HG03378 (cell line): ENCODE results near the gene ABCB6.
A peak's percentile ranks its signal among the peaks of the same experiment; 100 is the strongest.
"Not testable (repeated sequence)": the region's sequence is repeated elsewhere in the genome, so short reads cannot be mapped to it uniquely, and the experiment has no call there.

ENCODE experiments used
- ATAC-seq: cut with Tn5 transposase; IDR thresholded peaks from one replicate; pipeline ENCODE4 v1.9.1; 2021; ENCODE audit warnings: mild to moderate bottlenecking, moderate library complexity; ENCODE audit not compliant: unreplicated experiment

Gene ABCB6

DNA sequence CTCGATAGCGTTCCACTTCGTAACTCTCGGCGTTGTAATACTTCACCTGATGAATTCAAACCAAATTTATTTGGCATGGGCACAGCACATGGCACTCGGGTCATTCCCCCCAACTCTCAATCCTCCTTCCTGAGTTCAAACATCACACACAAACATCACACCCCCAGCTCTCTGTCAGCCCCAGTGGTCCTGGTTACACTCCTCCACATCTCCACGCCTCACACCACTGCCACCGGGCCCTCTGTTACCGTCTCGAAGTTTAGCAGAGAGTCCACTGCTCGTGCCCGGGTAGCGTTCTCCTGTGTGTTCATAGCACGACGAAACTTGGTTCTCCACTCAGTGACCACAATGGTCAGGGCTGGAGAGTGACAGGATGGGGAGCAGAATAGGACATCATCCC, 4.6 kb downstream of the ABCB6 start:
- ATAC-seq = no peak

DNA sequence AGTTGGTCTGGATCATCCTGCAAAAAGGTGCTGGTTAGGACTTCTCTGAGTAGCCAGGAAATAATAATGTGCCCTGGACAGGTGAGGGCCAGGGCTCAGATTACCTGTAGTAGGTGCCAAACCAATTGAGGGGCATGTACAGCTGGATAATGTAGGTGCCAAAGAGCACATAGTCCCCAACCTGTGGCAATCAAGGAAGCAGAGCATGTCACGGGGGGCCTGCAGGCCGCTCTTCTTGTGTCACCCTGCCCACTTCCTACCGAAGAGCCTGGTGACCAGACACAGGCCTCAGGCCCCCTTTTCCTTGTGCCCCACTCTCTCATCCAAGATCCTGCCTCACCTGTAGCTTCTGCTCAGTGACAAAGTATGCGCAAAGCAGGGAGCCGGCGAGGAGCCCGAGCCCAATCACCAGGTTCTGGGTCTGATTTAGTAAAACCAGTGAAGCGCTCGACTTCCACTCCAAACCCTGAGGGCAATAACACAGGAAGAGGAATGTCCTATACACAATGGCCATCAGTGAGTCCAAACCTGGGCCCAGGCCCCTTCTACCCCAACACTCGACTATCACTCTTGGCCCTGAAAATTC, 5.2 kb downstream of the ABCB6 start:
- no peak for ATAC-seq

DNA sequence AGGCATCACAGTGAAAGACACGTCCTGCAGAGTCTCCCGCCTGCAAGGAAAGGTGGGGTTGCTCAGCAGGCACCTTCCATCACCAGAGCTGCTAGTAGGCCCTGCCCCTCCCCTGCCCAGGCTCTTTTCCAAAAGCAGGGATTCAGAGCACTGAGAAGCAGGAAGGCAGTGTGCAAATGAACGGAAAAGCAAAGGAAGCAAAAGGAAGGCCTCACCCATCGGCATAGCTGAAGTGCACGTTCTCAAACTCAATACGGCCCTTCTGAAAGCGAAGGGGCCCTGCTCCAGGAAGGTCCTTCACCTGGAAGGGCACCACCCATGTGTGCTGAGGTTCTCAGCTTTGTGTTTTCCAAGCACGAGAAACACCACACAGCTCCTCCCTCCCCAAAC, 5.7 kb downstream of the ABCB6 start:
- no peak for ATAC-seq

DNA sequence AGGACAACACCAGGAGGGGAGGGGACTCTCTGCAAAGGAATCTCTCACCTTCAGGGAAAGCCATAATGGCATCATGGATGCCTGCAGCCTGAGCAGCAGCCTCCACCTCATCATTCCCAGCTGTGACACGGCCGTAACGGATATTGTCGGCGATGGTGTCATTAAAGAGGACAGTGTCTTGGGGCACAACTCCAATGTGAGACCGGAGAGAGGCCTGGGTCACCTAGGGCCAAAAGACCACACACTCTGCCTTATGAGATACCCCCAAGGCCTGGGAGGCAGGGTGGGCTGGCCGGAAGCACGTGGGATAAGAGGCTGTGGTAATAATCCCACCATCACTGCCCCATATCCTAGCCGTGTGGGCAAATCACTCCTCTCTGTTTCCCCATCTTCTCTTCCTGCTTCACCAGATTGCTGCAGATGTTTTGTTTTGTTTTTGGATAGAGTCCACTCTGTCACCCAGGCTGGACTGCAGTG, 7.8 kb downstream of the ABCB6 start:
- no peak for ATAC-seq

DNA sequence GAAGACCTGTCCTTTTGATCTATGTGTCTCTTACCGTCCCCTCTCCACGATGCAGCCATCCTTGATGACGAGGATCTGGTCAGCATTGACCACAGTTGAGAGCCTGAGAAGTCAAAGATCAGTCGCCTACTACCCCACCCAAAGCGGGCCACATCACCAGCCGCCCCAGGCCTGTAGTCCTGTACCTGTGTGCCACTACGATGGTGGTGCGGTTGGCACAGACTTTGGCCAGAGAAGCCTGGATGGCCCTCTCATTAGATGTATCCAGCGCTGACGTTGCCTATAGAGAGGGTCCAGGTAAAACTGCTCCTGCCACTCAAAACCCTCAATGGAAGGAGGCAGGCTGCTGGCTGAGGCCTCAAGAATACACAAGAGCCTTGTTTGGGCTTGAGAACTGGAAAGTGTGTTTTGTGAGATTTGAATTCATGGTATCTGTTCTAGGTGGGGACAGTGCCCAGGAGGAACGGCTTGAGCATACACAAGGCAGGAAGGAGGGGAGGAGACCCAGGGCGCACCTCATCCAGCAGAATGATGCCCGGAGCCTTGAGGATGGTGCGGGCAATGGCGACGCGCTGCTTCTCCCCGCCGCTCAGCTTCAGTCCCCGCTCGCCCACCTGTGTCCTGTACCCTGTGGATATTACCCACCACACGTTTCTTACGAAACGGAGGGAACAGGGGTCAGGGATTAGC, 8.4 kb downstream of the ABCB6 start:
- no peak for ATAC-seq

DNA sequence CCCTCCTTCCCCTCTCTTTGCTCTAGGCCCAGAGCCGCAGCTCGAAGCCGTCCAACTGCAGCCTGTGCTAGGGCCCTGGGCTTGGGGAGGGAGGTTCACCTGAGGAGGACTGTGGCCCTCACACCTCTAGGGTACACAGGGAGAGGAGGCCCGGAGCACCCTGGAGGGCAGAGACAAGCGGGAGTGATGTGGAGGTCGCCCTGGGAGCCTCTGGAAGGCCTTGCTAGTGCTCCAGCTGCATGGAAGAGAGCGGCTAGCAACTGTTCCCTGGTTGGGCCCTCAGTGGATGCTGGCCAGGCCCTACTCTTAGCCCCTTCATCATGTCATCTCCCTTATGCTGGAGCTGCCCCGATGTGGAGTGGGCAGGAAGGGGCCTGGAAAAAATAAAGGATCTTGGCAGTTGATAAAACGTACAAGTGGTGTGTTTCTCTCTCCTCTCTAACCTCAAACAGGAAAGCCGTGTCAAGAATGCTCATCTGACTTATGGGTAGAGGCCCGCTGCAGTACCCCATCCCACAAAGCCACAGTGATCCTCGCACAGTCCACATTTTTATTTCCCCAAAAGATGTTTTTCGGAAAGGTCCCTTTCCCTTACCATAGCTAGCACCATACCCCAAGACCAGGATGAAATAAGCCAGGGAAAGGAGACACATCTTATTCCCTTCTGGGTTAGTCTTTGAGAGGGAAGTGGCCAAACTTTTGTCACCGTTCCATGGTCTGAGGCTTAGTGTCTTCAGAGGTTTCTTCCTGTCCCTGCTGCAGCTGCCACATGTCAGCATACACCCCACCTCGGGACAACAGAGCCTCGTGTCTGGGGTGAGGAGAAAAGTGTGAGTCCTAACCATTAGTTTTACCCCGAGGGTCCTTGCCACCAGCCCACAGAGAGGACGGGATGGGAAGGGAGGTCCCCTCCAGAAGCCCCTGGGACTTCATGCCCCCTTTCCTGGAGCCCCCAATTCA, 9.2 kb downstream of the ABCB6 start:
- no peak for ATAC-seq

DNA sequence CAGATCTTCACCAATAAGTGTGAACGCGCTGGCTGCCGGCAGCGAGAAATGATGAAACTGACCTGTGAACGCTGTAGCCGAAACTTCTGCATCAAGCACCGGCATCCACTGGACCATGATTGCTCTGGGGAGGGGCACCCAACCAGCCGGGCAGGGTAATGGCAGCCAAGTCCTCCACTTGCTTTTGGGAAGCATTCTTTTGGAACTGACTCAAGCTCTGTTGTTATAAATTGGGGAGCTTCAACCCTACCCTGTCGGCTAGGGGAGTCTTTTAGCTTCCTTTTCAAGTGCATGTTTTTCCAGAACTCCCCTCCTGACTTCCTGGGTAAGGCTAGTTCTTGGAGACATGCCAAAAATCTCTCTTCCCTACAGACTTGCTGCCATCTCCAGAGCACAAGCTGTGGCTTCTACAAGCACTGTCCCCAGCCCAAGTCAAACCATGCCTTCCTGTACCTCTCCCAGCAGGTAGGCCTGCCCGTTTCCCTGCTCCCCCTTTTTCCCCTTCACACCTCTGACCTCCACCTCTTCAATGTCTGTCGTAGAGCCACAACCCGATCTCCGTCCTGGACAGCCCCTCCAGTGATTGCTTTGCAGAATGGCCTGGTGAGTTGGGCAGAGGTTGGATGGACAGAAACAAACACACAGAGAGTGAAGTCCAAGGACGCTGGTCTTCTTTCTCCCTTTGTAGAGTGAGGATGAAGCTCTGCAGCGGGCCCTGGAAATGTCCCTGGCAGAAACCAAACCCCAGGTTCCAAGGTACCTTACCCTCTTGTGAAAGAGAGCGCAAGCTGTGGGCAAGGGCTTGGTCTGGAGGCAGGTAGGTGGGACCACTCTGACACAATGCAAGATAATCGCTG, 10.6 kb downstream of the ABCB6 start:
- no peak for ATAC-seq

DNA sequence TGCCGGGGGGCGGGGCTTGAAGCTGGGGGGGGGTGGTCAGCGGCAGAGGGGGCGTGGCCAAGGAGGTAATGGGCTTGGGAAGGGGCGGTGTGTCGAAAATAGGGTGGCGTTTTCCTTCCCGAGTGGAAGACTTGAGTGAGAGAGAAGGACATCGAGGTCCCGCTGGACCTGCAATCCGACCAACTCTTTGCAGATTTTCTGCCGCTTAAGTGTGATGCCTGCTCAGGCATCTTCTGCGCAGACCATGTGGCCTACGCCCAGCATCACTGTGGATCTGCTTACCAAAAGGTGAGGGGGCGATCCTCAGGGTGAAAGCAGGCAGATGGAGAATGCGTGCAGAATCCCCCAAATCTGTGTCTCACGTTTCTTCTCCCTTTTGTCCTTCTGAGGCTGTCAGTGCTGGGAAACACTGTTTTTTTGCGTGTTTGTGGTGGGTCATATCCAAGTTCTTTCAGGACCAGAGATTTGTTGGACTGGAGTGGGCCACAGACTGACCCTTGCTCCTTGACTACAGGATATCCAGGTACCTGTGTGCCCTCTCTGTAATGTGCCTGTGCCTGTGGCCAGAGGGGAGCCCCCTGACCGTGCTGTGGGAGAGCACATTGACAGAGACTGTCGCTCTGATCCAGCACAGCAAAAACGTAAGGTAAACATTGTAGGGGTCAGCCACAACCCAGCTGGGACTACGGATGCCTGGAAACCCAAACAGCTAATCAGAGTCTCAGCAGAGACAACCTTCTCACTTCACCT, 11.4 kb downstream of the ABCB6 start:
- ATAC-seq = no peak

DNA sequence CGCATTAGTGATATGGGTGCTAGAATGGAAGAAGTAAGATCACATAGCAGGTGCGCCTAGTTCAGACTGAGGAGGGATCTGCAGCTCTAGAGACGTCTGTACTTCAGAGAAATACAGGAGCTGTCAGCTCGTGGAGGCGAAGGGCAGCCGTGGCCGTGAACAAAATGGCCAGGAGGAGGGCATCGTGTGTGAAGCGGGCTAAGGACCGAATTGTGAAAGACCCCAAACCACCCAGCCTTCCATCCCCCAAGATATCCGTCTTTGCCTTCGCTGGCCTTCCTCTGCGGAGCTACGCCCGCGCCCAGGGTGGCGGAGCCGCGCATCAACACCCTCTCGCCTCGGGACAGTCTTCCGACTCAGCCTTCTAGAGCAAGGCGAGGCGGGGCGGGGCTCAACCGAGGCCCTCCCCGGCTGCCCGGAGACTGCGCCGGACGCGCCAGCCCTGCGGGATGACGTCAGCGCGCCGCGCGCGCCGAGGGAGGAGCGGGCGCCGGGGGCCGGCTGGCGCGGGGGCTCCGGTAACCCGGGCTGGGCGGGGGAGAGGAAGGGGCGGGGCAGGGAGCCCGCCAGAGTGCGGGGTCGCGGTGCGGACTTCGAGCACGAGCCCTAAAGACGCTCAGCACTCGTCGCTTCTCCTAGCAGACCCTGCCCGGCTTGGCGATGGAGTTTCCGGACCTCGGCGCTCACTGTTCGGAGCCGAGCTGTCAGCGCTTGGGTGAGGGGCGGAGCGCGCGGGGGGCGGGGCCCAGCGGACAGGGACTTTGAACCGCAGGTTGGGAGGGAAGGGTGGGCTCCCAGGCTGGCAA, 12.2 kb downstream of the ABCB6 start, which contains the start of gene ZFAND2B:
ZFAND2B (plus strand) TSS at position 455 of the 806 bp plus-strand sequence; CDS start at position 661, 206 bp downstream.
- ATAC-seq = peak; percentile 90

DNA sequence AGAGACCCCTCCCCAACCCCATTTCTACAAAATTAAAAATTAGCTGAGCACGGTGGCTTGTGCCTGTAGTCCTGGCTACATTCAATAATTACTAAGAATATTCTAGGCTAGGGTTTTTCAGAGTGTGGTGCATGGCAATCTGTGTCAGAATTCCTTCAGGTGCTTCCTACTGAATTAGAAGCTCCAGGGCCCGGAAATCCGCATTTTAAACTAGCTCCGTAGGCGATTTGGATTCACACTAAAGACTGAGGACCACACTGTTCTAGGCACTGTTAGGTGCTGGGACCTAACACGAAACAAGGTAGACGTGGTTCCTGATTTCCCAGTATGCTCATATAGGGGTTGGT, 12.8 kb downstream of the ABCB6 start:
- no peak for ATAC-seq

DNA sequence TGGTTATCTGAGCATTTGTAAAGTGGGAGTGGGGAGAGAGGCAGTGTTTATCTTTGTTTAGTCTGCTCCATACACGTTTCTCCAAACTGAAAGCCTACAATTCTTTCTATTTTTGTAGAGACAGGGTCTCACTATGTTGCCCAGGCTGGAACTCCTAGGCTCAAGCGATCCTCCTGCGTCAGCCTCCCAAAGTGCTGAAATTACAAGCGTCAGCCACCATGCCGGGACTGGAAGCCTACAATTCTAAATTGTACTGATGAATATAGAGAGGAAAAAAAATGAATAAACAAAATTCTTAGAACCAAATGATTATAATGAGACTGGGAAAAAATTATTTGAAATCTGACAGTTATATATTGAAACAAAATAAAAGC, 13.6 kb downstream of the ABCB6 start:
- no peak for ATAC-seq

DNA sequence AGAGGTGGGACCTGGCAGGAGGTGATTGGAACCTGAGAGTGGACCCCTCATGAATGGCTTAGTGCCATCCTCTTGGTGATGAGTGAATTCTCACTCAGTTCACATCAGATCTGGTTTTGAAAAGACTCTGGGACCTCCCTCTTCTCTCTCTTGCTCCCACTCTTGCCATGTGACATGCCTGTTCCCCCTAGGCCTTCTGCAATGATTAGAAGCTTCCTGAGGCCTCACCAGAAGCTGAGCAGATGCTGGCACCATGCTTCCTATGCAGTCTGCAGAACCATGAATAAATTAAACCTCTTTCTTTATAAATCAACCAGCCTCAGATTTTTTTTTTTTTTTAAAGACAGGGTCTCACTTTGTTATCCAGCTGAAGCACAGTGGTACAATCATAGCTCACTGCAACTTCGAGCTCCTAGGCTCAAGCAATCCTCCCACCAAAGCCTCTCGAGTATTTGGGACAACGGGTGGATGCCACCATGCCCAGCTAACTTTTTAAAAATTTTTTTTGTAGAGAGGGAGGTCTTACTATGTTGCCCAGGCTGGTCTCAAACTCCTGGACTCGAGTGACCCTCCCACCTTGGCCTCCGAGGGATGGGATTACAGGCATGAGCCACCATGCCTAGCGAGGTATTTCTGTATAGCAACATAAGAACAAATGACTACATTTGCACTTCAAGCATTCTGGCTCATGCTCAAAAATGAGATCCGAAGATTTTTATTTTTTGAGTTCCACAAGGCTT, 14.2 kb downstream of the ABCB6 start:
- no peak for ATAC-seq

DNA sequence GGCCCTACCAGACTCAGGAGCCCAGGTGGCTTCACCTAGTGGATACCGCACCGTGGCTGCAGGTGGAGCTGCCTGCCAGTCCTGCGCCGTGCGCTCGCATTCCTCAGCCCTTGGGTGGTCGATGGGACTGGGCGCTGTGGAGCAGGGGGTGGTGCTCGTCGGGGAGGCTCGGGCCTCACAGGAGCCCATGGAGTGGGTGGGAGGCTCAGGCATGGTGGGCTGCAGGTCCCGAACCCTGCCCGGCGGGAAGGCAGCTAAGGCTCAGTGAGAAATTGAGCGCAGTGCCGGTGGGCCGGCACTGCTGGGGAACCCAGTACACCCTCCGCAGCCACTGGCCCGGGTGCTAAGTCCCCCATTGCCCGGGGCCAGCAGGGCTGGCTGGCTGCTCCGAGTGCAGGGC, 17.4 kb downstream of the ABCB6 start:
- ATAC-seq = not testable (repeated sequence)

DNA sequence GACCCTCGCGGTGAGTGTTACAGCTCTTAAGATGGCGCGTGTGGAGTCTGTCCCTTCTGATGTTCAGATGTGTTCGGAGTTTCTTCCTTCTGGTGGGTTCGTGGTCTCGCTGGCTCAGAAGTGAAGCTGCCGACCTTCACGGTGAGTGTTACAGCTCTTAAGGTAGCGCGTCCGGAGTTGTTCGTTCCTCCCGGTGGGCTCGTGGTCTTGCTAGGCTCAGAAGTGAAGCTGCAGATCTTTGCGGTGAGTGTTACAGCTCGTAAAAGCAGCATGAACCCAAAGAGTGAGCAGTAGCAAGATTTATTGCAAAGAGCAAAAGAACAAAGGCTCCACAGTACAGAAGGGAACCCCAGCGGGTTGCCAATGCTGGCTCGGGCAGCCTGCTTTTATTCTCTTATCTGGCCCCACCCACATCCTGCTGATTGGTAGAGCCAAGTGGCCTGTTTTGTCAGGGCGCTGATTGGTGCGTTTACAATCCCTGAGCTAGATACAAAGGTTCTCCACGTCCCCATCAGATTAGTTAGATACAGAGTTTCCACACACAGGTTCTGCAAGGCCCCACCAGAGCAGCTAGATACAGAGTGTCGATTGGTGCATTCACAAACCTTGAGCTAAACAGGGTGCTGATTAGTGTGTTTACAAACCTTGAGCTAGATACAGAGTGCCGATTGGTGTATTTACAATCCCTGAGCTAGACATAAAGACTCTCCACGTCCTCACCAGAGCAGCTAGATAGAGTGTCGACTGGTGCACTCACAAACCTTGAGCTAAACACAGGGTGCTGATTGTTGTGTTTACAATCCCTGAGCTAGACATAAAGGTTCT, 18.0 kb downstream of the ABCB6 start:
- not testable (repeated sequence) for ATAC-seq

DNA sequence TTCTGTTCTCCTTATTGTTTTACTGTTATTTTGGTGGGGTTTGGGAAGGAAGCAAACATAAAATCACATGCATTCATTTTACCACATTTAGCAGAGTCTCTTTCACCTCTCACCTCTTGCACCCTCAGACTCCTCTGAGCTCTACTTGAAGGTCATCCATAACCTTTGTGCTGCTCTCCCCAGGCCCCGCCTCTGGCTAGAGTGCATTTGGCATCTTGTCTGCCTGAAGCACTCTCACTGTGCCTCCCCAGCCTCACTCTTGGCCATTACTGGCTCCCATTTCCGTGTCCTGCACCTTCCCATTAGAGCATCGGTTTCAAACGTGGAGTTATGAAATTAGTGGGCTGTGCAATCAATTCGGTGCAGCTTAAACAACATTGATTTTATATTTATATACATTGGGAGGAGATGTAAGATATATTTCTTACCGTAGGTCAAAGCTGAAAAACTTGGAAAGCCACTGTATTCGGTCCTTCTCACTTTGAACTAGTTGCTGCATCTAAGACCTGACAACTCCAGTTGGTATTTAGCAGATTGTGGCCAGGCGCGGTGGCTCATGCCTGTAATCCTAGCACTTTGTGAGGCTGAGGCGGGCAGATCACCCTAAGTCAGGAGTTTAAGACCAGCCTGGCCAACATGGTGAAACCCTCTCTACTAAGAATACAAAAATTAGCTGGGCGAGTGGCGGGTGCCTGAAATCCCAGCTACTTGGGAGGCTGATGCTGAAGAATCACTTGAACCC, 19.1 kb downstream of the ABCB6 start:
- ATAC-seq = no peak

DNA sequence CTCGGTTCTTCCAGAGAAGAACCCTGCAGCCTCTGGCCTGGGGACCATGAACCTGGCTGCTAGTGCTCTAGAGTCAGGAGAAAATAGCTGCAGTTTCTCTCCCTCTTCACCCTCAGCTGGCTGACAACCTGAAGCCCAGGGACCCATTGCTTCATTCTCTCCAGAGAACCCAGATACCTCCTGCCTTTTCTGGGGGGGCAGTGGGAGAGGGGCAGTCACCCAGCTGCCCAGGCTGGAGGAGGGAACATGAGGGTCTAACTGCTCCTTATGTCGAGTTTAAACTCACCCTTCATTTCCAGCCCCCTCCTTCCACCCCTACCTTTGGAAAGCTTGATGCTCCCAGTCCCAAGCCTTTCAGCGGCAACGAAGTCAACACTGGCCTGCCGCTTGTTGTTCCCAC, 19.8 kb downstream of the ABCB6 start:
- no peak for ATAC-seq

DNA sequence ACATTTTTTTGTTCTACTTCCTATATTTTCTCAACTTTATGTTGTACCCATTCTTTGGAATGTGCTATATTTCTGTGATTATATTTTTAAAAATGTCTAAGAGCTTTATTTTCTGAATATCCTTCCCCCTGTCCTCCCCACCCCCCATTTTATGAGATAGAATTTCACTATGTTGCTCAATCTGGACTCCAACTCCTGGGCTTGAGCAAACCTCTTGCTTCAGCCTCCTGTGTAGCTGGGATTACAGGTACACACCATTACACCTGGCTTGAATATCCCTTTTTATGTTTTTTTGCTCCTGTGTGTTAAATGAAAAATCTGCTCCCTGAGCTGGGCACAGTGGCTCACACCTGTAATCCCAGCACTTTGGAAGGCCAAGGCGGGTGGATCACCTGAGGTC, 21.4 kb downstream of the ABCB6 start:
- no peak for ATAC-seq
